Measurements from ENCODE around the gene CKB.

CKB gene

DNA sequence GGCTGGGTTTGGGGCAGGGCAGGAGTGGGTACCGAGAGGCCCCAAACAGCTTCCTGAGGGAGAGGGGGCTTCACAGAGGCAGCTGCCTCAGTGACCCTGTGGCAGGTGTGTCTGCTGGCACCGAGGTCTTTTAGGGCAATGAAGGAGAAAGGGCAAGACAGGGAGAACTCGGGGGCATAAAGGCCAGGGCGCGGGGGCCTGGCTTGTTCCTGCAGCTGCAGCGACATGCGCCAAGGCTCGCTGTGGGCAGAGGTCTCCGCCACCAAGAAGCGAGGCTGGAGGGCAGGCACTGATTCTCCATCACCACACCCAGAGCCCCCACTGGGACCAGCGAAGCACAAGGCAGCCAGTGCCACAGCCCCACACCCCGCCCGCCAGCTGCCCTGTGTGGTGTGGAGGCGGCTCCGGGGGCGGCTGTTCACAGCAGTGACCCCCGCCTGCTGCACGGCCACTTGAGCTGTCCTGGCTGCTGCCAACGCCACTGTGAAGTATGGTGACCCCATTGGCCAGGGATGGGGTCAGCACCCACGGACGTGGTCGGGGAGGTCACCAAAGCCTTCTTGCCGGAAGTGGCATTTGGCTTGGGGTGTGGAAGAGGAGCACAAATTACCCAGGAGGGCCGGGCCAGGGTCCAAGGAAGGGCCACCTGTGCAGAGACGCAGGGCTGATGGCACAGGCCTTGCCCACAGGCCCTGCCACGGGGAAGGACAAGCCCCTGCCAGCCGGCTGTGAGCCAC, 23.5 kb upstream of the CKB start:
- H3K4me1 Mint-ChIP-seq (ENCODE audit: low read depth): no peaks in the 10 kb centered on the region
- no peak overlapping the region for H3K27ac Mint-ChIP-seq
- no peaks in the 10 kb centered on the region for H3K9me3 Mint-ChIP-seq
- peaks cover 3% of the 10 kb centered on the region for H3K36me3 Mint-ChIP-seq (ENCODE audit: low read depth)
- intact Hi-C loops (cut with micrococcal nuclease): loop anchor here (1.0 kb wide), 2 partner anchors 28 to 46 kb away; no protein-coding TSS in a partner anchor
- peaks cover 12% of the 10 kb centered on the region for H3K27me3 Mint-ChIP-seq
- no peak overlapping the region for H3K4me3 Mint-ChIP-seq

DNA sequence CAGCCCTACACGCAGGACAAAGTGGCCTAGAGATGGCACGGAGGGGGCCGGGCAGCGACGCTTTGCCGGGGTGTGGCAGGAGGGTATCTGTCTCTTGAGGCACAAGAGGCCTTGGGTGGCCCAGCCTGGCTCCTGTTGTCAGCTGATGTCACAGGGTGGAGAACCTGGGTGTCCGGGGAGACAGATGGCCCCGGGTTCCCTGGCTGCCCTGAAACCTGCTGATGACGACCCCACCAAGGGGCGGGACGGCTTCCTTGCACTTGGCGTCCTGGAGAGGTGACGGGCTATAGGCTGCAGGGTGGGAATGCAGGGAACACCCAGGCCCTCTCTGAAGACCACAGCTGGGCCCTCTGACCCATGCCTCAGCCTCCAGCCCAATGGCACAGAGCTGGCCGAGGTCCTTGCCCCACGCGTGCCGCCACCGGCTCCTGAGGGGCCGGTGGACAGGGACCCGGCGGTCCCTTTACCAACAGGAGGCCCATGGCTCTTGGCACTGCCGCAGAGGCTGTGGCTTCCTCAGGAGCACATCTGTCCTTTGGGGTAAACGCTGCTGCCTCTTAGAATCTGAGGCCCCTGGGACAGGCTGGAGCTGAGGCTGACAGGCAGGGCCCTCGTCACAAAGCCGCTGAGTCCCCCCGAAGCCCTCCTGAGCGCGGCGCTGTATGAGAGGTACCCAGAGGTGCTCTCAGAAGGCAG, 22.7 kb upstream of the CKB start:
- H3K9me3 Mint-ChIP-seq: no peaks in the 10 kb centered on the region
- no peak overlapping the region for H3K27ac Mint-ChIP-seq
- H3K36me3 Mint-ChIP-seq (ENCODE audit: low read depth): no peaks in the 10 kb centered on the region
- H3K4me1 Mint-ChIP-seq (ENCODE audit: low read depth): no peaks in the 10 kb centered on the region
- no peak overlapping the region for H3K4me3 Mint-ChIP-seq
- peaks cover 19% of the 10 kb centered on the region for H3K27me3 Mint-ChIP-seq
- intact Hi-C loops (cut with micrococcal nuclease): no loop called here

DNA sequence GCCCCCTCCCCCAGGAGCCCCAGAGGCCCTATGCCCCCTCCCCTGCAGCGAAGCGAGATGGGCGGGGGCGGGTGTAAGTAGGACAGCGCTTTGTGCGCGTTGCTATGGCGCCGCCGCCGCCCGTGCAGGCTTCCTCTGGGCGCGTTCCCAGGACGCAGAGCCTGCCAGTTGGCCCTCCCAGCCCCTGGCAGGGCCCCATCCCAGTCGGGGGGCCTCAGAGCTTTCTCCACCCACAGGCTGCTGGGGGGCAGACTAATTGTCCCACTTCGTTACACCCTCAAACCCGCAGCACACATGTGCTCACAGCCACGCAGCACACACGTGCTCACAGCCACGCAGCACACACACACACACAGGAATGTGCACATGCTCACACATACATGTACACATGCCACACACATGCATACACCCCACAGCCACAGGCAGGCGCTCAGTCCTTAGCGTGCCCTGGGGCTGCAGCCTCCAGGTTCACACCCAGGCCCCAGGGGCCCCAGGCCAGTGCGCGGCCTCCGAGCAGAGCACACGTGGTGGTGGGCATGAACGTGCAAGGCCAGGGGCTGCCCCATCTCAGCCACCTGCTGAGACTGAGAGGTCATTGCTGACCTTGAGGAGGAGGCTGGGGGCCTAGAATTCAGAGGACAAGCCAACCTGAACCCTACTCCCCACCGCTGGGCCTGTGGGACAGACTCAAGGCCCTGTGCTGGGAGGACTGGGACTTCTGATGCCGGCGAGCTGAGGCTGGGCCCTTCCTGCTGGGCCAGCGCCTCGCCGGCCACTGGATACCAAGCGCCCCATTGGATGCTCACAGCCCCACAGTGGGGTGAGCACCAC, 22.0 kb upstream of the CKB start:
- H3K27me3 Mint-ChIP-seq: peaks cover 26% of the 10 kb centered on the region
- H3K36me3 Mint-ChIP-seq (ENCODE audit: low read depth): no peaks in the 10 kb centered on the region
- intact Hi-C loops (cut with micrococcal nuclease): no loop called here
- no peak overlapping the region for H3K27ac Mint-ChIP-seq
- H3K9me3 Mint-ChIP-seq: no peaks in the 10 kb centered on the region
- H3K4me1 Mint-ChIP-seq (ENCODE audit: low read depth): no peaks in the 10 kb centered on the region
- no peak overlapping the region for H3K4me3 Mint-ChIP-seq

DNA sequence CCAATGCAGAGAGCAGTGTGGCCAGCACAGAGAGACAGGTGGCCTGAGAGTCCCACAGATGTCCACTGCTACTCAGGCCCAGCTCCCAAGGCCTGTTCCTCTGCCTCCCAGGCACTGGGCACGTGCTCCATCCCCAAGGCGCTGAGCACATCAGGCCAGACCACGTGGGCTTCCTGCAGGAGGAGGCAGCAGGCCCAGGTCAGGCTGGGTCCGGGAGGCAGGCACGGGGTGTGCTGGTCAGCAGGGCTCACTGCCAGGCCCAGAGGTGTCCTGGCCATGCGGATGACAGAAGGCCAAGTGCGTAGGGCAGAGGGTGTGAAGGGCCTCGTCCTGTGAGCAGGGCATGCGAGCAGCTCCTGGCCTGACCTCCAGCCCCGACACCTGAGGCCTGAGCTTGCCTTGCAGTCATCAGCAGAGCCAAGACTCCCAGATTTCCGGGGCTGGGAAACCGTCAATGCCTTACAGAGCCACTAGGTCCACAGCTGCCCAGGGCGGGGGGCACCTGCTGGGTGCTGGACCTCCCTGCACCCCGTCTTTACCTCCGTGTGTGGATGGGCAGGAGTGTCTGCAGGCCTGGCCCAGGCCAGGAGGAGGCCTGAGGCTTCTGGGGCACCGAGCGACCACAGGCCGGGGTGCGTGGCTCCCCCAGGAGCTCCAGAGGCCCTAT, 21.2 kb upstream of the CKB start:
- Mint-ChIP-seq H3K9me3 (no peaks in the 10 kb centered on the region), H3K27me3 (peaks cover 33% of the 10 kb centered on the region), H3K4me1 (ENCODE audit: low read depth) (no peaks in the 10 kb centered on the region), H3K27ac (no peak overlapping the region), H3K4me3 (no peak overlapping the region), H3K36me3 (ENCODE audit: low read depth) (no peaks in the 10 kb centered on the region)
- intact Hi-C loops (cut with micrococcal nuclease): no loop called here

DNA sequence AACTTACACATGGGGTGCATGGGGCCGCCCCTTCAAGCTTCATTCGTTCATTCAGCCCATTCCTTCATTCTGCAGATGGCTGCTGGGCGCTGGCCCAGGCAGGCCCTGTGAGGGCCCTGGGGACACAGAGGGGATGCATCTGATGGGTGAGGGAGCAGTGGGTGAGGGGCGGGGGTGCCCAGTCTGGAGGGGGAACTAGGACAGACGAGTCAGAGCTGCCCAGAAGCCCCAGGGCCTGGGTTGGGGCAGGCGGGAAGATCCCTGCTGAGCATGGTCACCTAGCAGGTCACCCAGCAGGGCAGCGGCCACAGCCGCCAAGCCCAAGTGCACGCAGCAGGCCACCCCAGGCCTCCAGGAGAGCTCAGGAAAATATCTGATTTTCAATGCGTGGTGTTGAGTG, 20.5 kb upstream of the CKB start:
- Mint-ChIP-seq H3K9me3 (no peaks in the 10 kb centered on the region), H3K27ac (no peak overlapping the region), H3K27me3 (peaks cover 40% of the 10 kb centered on the region), H3K4me1 (ENCODE audit: low read depth) (no peaks in the 10 kb centered on the region), H3K36me3 (ENCODE audit: low read depth) (no peaks in the 10 kb centered on the region), H3K4me3 (no peak overlapping the region)
- intact Hi-C loops (cut with micrococcal nuclease): no loop called here

DNA sequence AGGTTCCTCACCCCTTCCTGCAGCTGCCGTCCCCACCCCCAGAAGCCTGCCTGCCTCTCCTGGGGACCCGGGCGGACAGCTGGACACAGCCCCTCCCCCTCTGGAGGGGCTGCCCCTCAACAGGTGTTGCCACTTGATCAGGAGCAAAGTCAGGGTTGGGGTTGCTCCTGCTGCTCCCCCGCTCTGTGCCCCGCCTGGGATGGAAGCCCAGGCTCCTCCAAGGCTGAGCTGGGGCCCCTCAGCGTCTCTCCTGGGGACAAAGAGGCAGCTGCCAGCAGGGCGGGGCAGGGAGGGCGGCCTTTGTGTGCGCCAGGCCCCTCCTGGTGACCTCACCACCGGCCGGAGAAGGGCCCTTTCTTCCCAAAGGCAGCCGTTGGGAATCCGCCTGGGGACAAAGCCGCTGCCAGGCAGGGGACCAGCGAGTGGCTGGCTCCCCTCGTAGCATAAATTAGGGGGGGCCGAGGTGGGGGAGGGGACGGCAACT, 20.0 kb upstream of the CKB start:
- intact Hi-C loops (cut with micrococcal nuclease): no loop called here
- Mint-ChIP-seq H3K36me3 (ENCODE audit: low read depth) (no peaks in the 10 kb centered on the region), H3K27ac (no peak overlapping the region), H3K4me3 (no peak overlapping the region), H3K27me3 (peaks cover 42% of the 10 kb centered on the region), H3K4me1 (ENCODE audit: low read depth) (no peaks in the 10 kb centered on the region), H3K9me3 (no peaks in the 10 kb centered on the region)

- peaks cover 42% of the 10 kb centered on the region for H3K27me3 Mint-ChIP-seq
- H3K9me3 Mint-ChIP-seq: no peaks in the 10 kb centered on the region
- H3K4me1 Mint-ChIP-seq (ENCODE audit: low read depth): no peaks in the 10 kb centered on the region
- H3K27ac Mint-ChIP-seq: no peak overlapping the region
- H3K4me3 Mint-ChIP-seq: no peak overlapping the region
- intact Hi-C loops (cut with micrococcal nuclease): no loop called here
- H3K36me3 Mint-ChIP-seq (ENCODE audit: low read depth): peaks cover 2% of the 10 kb centered on the region
Observed at GRCh38 chr14:103541709-103542604, 19.3 kb upstream of the CKB start.

DNA sequence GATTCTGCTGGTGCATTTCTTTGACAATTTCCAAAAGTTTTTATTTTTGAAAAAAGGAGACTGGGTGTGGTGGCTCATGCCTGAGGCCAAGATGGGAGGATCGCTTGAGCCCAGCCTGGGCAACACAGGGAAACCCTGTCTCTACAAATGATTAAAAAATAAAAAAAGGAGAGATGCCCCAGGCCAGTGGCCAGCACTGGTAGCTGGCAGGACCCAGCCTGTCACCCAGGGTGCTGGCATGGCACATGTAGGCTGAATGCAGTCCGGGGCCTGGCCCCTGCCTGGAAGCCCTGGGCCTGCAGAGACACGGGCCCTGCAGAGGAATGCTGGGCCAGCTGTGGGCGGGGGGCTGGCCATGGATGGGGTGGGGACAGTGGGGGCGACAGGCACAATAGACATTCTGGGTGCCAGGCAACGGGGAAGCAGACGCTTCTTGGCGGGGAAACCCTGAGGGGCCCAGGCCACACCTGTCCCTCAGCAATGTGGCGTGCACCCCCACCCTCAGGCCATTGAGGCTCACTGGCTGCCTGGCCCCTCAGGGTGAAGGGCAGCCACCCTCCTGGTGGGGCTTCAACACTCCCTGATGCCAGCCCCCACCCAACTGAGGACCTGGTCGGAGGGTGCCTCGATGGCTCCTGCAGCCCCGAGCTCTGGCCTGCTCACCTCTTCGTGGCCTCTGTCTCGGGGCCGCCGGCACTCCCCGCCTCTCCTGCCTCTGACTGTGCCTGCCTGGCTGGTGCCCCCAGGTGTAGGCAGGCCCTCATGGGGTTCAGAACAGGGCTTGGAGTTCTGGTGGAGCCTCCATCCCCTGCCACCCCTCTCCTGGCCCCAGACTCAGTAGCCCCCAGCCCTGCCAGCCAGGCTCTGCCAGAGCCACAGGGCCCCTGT, 18.4 kb upstream of the CKB start:
- intact Hi-C loops (cut with micrococcal nuclease): no loop called here
- no peaks in the 10 kb centered on the region for H3K9me3 Mint-ChIP-seq

DNA sequence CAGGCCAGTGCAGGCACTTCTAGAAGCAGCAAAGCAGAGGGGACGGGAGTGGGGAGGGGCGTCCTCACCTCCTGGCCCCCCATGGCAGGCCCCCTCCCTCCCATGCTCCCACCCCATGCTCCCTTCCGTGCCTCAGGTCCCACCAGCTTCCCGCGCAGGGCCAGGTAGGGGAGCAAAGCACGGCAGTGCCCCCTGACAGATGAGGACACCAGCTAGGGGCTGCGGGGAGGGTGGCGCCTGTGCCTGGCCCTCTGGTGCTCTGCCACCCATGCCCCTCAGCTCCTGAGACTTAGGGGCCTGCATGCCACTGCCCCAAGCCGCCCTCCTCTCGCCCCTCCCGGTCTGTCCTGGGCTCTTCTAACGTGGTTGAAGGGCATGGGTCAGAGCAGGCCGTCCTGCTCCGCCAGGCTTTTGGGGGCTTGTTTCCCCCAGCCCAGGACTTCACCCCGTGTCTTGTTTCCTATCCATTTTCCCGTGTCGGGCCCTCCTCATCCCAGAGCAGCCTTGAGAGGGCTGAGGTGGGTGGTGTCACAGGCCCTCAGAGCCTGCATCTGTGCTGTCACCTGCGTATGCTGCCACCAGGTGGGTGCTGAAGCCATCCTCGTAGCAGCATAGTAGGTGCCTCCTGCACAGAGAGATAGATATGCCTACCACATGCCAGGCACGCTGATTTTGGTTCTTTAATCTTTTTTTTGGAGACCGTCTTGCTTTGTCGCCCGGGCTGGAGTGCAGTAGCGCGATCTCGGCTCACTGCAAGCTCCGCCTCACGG, 16.6 kb upstream of the CKB start:
- Mint-ChIP-seq H3K36me3 (ENCODE audit: low read depth) (peaks cover 28% of the 10 kb centered on the region), H3K27me3 (peaks cover 42% of the 10 kb centered on the region), H3K27ac (no peak overlapping the region), H3K4me1 (ENCODE audit: low read depth) (no peaks in the 10 kb centered on the region), H3K9me3 (no peaks in the 10 kb centered on the region), H3K4me3 (no peak overlapping the region)
- intact Hi-C loops (cut with micrococcal nuclease): no loop called here

More for the DNA sequence above, 18.4 kb upstream of the CKB start:
- no peaks in the 10 kb centered on the region for H3K4me1 Mint-ChIP-seq (ENCODE audit: low read depth)
- no peak overlapping the region for H3K27ac Mint-ChIP-seq
- H3K36me3 Mint-ChIP-seq (ENCODE audit: low read depth): peaks cover 10% of the 10 kb centered on the region
- H3K27me3 Mint-ChIP-seq: peaks cover 42% of the 10 kb centered on the region
- H3K4me3 Mint-ChIP-seq: no peak overlapping the region

GRCh38 chr14:103538291-103539055, 15.8 kb upstream of the CKB start:
- H3K4me1 Mint-ChIP-seq (ENCODE audit: low read depth): peaks cover 7% of the 10 kb centered on the region
- H3K27me3 Mint-ChIP-seq: peaks cover 42% of the 10 kb centered on the region
- intact Hi-C loops (cut with micrococcal nuclease): no loop called here
- H3K4me3 Mint-ChIP-seq: no peak overlapping the region
- peaks cover 36% of the 10 kb centered on the region for H3K36me3 Mint-ChIP-seq (ENCODE audit: low read depth)
- H3K9me3 Mint-ChIP-seq: no peaks in the 10 kb centered on the region
- H3K27ac Mint-ChIP-seq: no peak overlapping the region
